MM.1S (cell line): ENCODE measurements around the gene TAF6L.

ENCODE experiments used
- DNase-seq: peaks from one replicate; pipeline ENCODE4 v3.0.0-alpha.2; 2015
- H2AFZ ChIP-seq: fragments of 300-600 bp; sonication (generic); 2 replicates; pipeline ENCODE4 v1.6.0; 2016; ENCODE audit warnings: antibody characterized with exemption, low read length
- H3F3A ChIP-seq: fragments of 300-600 bp; sonication (generic); 2 replicates; pipeline ENCODE4 v1.6.1; 2016; ENCODE audit warnings: mild to moderate bottlenecking, antibody characterized with exemption, low read length, moderate library complexity, mixed read lengths; ENCODE audit not compliant: insufficient read depth
- H3K27ac ChIP-seq: fragments of 300-600 bp; sonication (generic); 2 replicates; pipeline ENCODE4 v1.5.1; 2016; ENCODE audit warnings: mild to moderate bottlenecking, low read length
- H3K27me3 ChIP-seq: fragments of 300-600 bp; sonication (generic); replicated peaks from 2 replicates; pipeline ENCODE4 v1.6.0; 2016; ENCODE audit warnings: low read length; ENCODE audit not compliant: insufficient read depth
- H3K36me3 ChIP-seq: fragments of 300-600 bp; sonication (generic); replicated peaks from 2 replicates; pipeline ENCODE4 v1.6.1; 2016; ENCODE audit warnings: mild to moderate bottlenecking, low read length, mixed read lengths; ENCODE audit not compliant: insufficient read depth
- H3K4me1 ChIP-seq: fragments of 300-600 bp; sonication (generic); 2 replicates; pipeline ENCODE4 v1.6.1; 2016; ENCODE audit warnings: low read length, mixed read lengths
- H3K4me2 ChIP-seq: fragments of 300-600 bp; sonication (generic); 2 replicates; pipeline ENCODE4 v1.6.0; 2016; ENCODE audit warnings: low read depth, low read length
- H3K4me3 ChIP-seq: fragments of 300-600 bp; sonication (generic); 2 replicates; pipeline ENCODE4 v1.5.1; 2016; ENCODE audit warnings: low read length, mixed read lengths
- H3K79me2 ChIP-seq: fragments of 300-600 bp; sonication (generic); 2 replicates; pipeline ENCODE4 v1.6.1; 2016; ENCODE audit warnings: mixed run types, low read length, mixed read lengths
- H3K9ac ChIP-seq: fragments of 300-600 bp; sonication (generic); 2 replicates; pipeline ENCODE4 v1.6.1; 2016; ENCODE audit warnings: low read length, mixed read lengths
- H3K9me2 ChIP-seq: fragments of 300-600 bp; sonication (generic); replicated peaks from 2 replicates; pipeline ENCODE4 v1.6.1; 2016; ENCODE audit warnings: mild to moderate bottlenecking, low read length, mixed read lengths; ENCODE audit not compliant: insufficient read depth
- H3K9me3 ChIP-seq: fragments of 300-600 bp; sonication (generic); replicated peaks from 2 replicates; pipeline ENCODE4 v1.6.1; 2016; ENCODE audit warnings: mild to moderate bottlenecking, low read length, mixed read lengths; ENCODE audit not compliant: insufficient read depth
- H4K20me1 ChIP-seq: fragments of 300-600 bp; sonication (generic); 2 replicates; pipeline ENCODE4 v1.6.1; 2016; ENCODE audit warnings: mild to moderate bottlenecking, low read length, moderate library complexity, mixed read lengths; ENCODE audit not compliant: insufficient read depth
- CTCF ChIP-seq: fragments of 300-600 bp; sonication (generic); IDR thresholded peaks from 2 replicates; pipeline ENCODE4 v1.5.1; 2016; ENCODE audit warnings: antibody characterized with exemption, low read length, mixed read lengths
- EZH2 ChIP-seq: fragments of 300-600 bp; sonication (generic); optimal IDR thresholded peaks from 2 replicates; pipeline ENCODE3; 2017; ENCODE audit warnings: low read depth, mild to moderate bottlenecking, antibody characterized with exemption, low read length, mixed read lengths
- EZH2phosphoT487 ChIP-seq: fragments of 300-600 bp; sonication (generic); IDR thresholded peaks from 2 replicates; pipeline ENCODE4 v1.6.1; 2018; ENCODE audit warnings: antibody characterized with exemption, low read length

The TAF6L gene

GRCh38 chr11:62771144-62772021 lies at the start of gene TAF6L:
Gene TAF6L, plus strand, starts transcription at chr11:62771396. Its CDS starts 4,388 bp downstream, at chr11:62775784.
- Histone ChIP-seq H3K4me2 (peak within 1 kb of the TSS; percentile 95), H3K36me3 (no peaks in the 10 kb centered on the region), H3K9me2 (no peaks in the 10 kb centered on the region), H3F3A (peaks cover 17% of the 10 kb centered on the region), H3K9me3 (no peaks in the 10 kb centered on the region), H3K27ac (peak within 1 kb of the TSS; percentile 72), H3K4me1 (peaks cover 10% of the 10 kb centered on the region), H4K20me1 (no peaks in the 10 kb centered on the region), H2AFZ (peak within 1 kb of the TSS; percentile 87), H3K27me3 (no peaks in the 10 kb centered on the region), H3K79me2 (peaks cover 31% of the 10 kb centered on the region), H3K9ac (peak within 1 kb of the TSS; percentile 71), H3K4me3 (peak within 1 kb of the TSS; percentile 81)
- peak; percentile 97 for DNase-seq
- TF ChIP-seq EZH2phosphoT487 (no peak), EZH2 (no peak), CTCF (no peak)

- H3F3A ChIP-seq: peaks cover 39% of the 10 kb centered on the region
- no peak for DNase-seq
- TF ChIP-seq EZH2phosphoT487 (no peak), CTCF (peak; percentile 18; the same call in 1 of the 2 replicates), EZH2 (no peak)
- H3K27me3 ChIP-seq: no peaks in the 10 kb centered on the region
- no peak overlapping the region for H3K27ac ChIP-seq
- no peaks in the 10 kb centered on the region for H3K9me3 ChIP-seq
- peaks cover 19% of the 10 kb centered on the region for H3K4me1 ChIP-seq
- peaks cover 44% of the 10 kb centered on the region for H3K36me3 ChIP-seq
- H3K79me2 ChIP-seq: peaks cover 97% of the 10 kb centered on the region
- no peaks in the 10 kb centered on the region for H3K9me2 ChIP-seq
- no peak overlapping the region for H3K9ac ChIP-seq
- no peak overlapping the region for H2AFZ ChIP-seq
- peaks cover 10% of the 10 kb centered on the region; the same call in 1 of the 2 replicates for H4K20me1 ChIP-seq
- H3K4me3 ChIP-seq: no peak overlapping the region
- H3K4me2 ChIP-seq: no peak overlapping the region
Observed at GRCh38 chr11:62721994-62722393, 49.2 kb upstream of the TAF6L start.

- H3K4me1 ChIP-seq: peaks cover 10% of the 10 kb centered on the region; the same call in 1 of the 2 replicates
- H2AFZ ChIP-seq: no peak overlapping the region
- no peaks in the 10 kb centered on the region for H3K9me2 ChIP-seq
- peaks cover 10% of the 10 kb centered on the region; the same call in 1 of the 2 replicates for H4K20me1 ChIP-seq
- peak overlapping the region; percentile 92; the same call in 1 of the 2 replicates for H3K9ac ChIP-seq
- no peaks in the 10 kb centered on the region for H3K9me3 ChIP-seq
- peaks cover 37% of the 10 kb centered on the region for H3K36me3 ChIP-seq
- peak overlapping the region; percentile 89 for H3K4me2 ChIP-seq
- no peak overlapping the region for H3K27ac ChIP-seq
- DNase-seq: no peak
- no peak for TF ChIP-seq EZH2phosphoT487
- no peak for TF ChIP-seq CTCF
- no peak for TF ChIP-seq EZH2
- H3K79me2 ChIP-seq: peaks cover 85% of the 10 kb centered on the region
- H3F3A ChIP-seq: peaks cover 46% of the 10 kb centered on the region
- peak overlapping the region; percentile 93 for H3K4me3 ChIP-seq
- no peaks in the 10 kb centered on the region for H3K27me3 ChIP-seq
Observed at GRCh38 chr11:62724171-62724570, 47.0 kb upstream of the TAF6L start.
